Right lobe of liver (tissue), 4 donors: ENCODE data around the gene FUT6.

Experiments used
- CTCF ChIP-seq, 4 donors: fragments of 200-600 bp in 3 of 4; fragments of 450-650 bp in 1 of 4; IDR thresholded peaks; one replicate each; pipeline versions ENCODE4 v1.5.1 to v1.8.0; 2016 to 2022; ENCODE audit warnings: antibody characterized with exemption in 4 of 4, mild to moderate bottlenecking in 2 of 4
- POLR2A ChIP-seq: fragments of 450-650 bp; IDR thresholded peaks from one replicate; pipeline ENCODE4 v1.6.1; 2017; ENCODE audit warnings: antibody characterized with exemption, mild to moderate bottlenecking
- donor health status: DM: no; HTN: no; CAD: no.
- donor health status: DM: no; HTN: no; CAD: no.
- donor health status: DM: no; HTN: yes; CAD: no.

GRCh38 chr19:5828661-5829566 lies 10.6 kb downstream of the FUT6 start:
- TF ChIP-seq CTCF (IDR thresholded peaks at IDR 0.05) (no peak), POLR2A (no peak)
